ENCODE results near the gene FKBP5. TPM values are rescaled to one million over a fixed set of nuclear protein-coding genes. Genes with fewer than 3 reads are reported as not detected.

The FKBP5 gene
- total RNA-seq, 1 donor from 2014 or later = 29.5 TPM

DNA sequence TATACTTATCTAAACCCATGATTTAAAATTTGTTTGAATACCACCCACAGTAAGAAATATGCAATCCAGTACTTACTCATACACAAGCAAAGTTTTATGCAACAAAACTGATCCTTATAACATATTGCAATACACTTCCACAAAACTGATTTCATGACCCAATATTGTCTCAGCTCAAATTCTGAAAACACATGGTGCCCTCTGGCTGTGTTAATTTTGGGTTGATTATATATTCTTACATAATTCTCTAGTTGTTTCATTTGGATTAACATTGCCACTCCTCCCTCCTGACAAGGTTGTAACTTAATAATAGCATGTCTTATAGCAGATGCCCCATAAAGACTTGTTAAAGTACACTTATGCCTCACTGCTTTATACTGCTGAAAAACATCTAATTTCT, 103.1 kb downstream of the FKBP5 start:
- FAIRE-seq = no peak
- DNase-seq (ENCODE audit: low read depth) = no peak
- H3K4me3 ChIP-seq (ENCODE audit: low read depth, low read length) = no peak overlapping the region
- TF ChIP-seq, protein P1, sequence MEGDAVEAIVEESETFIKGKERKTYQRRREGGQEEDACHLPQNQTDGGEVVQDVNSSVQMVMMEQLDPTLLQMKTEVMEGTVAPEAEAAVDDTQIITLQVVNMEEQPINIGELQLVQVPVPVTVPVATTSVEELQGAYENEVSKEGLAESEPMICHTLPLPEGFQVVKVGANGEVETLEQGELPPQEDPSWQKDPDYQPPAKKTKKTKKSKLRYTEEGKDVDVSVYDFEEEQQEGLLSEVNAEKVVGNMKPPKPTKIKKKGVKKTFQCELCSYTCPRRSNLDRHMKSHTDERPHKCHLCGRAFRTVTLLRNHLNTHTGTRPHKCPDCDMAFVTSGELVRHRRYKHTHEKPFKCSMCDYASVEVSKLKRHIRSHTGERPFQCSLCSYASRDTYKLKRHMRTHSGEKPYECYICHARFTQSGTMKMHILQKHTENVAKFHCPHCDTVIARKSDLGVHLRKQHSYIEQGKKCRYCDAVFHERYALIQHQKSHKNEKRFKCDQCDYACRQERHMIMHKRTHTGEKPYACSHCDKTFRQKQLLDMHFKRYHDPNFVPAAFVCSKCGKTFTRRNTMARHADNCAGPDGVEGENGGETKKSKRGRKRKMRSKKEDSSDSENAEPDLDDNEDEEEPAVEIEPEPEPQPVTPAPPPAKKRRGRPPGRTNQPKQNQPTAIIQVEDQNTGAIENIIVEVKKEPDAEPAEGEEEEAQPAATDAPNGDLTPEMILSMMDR (IDR thresholded peaks at IDR 0.05; ENCODE audit: insufficient read depth, low read length, severe bottlenecking) = no peak
- H3K27me3 ChIP-seq (ENCODE audit: control insufficient read depth, insufficient read depth, low read length) = no peaks in the 10 kb centered on the region
- H3K36me3 ChIP-seq (ENCODE audit: control insufficient read depth, insufficient read depth, low read length) = peaks cover 19% of the 10 kb centered on the region

DNA sequence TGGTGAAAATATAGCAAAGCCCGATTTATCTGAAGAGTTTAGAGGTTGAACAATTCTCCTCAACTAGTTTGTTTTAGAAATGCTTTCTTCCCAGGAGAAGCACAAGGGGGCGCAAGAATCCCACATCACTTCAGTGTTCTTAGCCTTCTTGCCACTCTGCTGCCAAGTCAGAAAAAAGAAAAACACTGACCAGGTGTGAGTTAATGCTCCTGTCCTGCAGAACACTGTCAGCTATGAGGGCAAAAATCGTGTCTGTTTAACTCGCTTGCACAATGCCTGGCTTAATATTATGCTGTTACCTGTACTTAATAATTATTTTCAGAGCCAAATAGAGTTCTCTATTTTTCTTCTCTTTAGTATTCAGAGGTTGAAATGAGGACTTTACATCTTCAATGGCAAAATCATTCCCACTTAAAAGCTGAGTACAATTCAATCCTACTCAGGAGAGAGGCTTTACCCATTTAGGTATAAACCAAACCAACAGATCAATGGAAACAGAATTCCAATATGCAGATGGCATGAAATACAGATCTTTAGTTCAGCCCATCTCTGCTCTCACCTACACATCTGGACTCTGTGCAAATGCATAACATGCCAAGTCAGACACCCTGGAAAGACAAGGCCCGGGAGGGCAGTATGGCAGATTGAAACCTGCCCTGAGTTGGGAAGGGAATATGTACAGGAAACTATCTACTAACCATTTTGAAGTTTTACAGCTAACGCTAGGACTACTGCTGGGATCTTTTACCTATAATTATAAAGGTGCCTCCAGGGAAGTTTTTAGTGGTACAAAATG, 104.6 kb downstream of the FKBP5 start:
- DNase-seq (ENCODE audit: low read depth) (peak; percentile 73), FAIRE-seq (no peak)
- Histone ChIP-seq H3K4me3 (ENCODE audit: low read depth, low read length) (no peak overlapping the region), H3K27me3 (ENCODE audit: control insufficient read depth, insufficient read depth, low read length) (no peaks in the 10 kb centered on the region), H3K36me3 (ENCODE audit: control insufficient read depth, insufficient read depth, low read length) (peaks cover 18% of the 10 kb centered on the region)
- TF ChIP-seq, protein P1 (IDR thresholded peaks at IDR 0.05; ENCODE audit: insufficient read depth, low read length, severe bottlenecking) = peak; percentile 67

DNA sequence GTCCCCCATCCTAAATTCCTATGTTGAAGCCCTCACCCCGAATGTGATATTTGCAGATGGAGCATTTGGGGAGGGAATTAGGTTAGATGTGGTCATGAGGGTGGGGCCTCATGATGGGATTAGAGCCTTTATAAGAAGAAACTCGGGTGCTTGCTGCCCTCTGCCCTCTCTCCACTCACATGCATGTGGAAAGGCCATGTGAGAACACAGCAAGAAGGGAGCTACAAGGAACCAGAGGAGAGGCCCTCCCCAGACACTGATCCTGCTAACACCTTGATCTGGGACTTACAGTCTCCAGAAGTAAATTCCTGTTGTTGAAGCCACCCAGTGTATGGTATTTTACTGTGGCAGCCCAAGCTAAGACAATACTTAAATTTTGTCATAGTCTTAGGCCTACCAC, 106.4 kb downstream of the FKBP5 start:
- no peaks in the 10 kb centered on the region for H3K27me3 ChIP-seq (ENCODE audit: control insufficient read depth, insufficient read depth, low read length)
- no peak for FAIRE-seq
- no peak for DNase-seq (ENCODE audit: low read depth)
- TF ChIP-seq, protein P1 (IDR thresholded peaks at IDR 0.05; ENCODE audit: insufficient read depth, low read length, severe bottlenecking) = no peak
- no peak overlapping the region for H3K4me3 ChIP-seq (ENCODE audit: low read depth, low read length)
- H3K36me3 ChIP-seq (ENCODE audit: control insufficient read depth, insufficient read depth, low read length) = peaks cover 20% of the 10 kb centered on the region

DNA sequence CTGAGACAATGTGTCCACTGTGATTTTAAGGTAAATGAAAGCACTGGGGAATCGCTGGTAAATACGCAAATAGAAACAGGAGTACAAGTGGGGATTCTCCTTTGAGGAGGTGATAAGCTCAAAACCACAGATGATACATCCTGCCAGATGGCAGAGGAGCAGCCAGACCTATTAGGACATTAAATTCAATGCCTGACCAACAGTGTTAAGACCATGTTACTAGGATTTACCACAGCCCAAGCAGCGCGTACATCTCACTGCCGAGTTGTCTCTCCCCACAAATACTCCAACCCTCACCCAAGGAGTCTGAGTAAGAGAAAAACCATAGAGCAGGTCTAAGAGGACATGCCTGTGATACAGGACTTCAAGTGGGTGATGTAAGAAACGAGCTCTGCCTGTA, 107.1 kb downstream of the FKBP5 start:
- peaks cover 18% of the 10 kb centered on the region for H3K36me3 ChIP-seq (ENCODE audit: control insufficient read depth, insufficient read depth, low read length)
- no peaks in the 10 kb centered on the region for H3K27me3 ChIP-seq (ENCODE audit: control insufficient read depth, insufficient read depth, low read length)
- DNase-seq (ENCODE audit: low read depth) (no peak), FAIRE-seq (peak; percentile 23)
- no peak overlapping the region for H3K4me3 ChIP-seq (ENCODE audit: low read depth, low read length)
- TF ChIP-seq, protein P1 (IDR thresholded peaks at IDR 0.05; ENCODE audit: insufficient read depth, low read length, severe bottlenecking) = no peak

DNA sequence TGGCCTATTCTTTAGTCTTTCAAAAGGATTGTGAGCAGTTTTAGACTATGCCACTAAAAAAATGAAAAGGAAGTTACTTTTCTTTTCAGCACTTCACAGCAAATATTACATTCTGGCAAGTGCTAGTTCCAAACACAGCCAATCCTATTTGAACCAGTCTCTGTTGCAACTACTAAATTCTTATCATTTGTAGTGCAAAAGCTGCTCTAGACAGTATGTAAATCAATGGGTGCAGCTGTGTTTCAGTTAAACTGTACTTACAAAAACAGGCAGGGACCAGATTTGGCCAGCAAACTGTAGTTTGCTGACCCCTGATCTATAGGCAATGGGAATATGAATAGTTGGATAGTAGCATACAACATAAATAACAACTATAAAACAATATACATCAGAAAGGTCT, 107.9 kb downstream of the FKBP5 start:
- H3K4me3 ChIP-seq (ENCODE audit: low read depth, low read length) = no peak overlapping the region
- no peaks in the 10 kb centered on the region for H3K27me3 ChIP-seq (ENCODE audit: control insufficient read depth, insufficient read depth, low read length)
- TF ChIP-seq, protein P1 (IDR thresholded peaks at IDR 0.05; ENCODE audit: insufficient read depth, low read length, severe bottlenecking) = no peak
- H3K36me3 ChIP-seq (ENCODE audit: control insufficient read depth, insufficient read depth, low read length) = peaks cover 19% of the 10 kb centered on the region
- DNase-seq (ENCODE audit: low read depth) (no peak), FAIRE-seq (no peak)

DNA sequence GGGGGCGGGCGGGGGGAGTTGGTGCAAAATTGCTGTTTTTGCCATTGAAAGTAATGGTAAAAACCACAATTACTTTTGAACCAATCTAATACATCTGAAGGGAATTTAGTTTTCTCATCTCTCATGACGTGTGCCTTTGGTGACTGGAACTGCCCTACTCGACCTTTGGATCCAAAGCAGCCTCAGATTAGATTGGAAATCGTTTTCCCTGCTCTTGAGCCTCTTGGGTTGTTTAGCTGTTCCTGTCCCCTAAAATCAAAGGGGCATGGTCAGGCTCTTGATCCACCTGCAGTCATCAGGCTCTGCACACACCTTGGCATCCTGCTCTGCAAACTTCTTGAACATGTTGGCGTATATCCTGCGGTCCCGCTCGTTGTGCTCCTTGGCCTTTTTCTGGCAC, 112.0 kb downstream of the FKBP5 start:
- H3K4me3 ChIP-seq (ENCODE audit: low read depth, low read length) = no peak overlapping the region
- no peak for DNase-seq (ENCODE audit: low read depth)
- H3K36me3 ChIP-seq (ENCODE audit: control insufficient read depth, insufficient read depth, low read length) = peaks cover 26% of the 10 kb centered on the region
- H3K27me3 ChIP-seq (ENCODE audit: control insufficient read depth, insufficient read depth, low read length) = no peaks in the 10 kb centered on the region
- FAIRE-seq = no peak
- TF ChIP-seq, protein P1 (IDR thresholded peaks at IDR 0.05; ENCODE audit: insufficient read depth, low read length, severe bottlenecking) = no peak
